ENCODE data around the gene B3GNT3.
"Not testable (repeated sequence)": the region's sequence is repeated elsewhere in the genome, so short reads cannot be mapped to it uniquely, and the experiment has no call there.

B3GNT3 gene

DNA sequence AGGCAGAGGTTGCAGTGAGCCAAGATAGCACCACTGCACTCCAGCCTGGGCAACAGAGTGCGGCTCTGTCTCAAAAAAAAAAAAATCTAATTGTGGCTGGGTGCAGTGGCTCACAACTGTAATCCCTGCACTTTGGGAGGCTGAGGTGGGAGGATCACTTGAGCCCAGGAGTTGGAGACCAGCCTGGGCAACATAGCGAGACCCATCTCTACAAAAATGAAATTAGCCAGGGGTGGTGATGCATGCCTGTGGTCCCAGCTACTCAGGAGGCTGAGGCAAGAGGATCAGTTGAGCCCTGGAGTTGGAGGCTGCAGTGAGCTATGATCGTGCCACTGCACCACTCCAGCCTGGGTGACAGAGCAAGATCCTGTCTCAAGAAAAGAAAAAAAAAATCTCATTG lies 3.7 kb downstream of the B3GNT3 start:
- DNase-seq: not testable (repeated sequence)

DNA sequence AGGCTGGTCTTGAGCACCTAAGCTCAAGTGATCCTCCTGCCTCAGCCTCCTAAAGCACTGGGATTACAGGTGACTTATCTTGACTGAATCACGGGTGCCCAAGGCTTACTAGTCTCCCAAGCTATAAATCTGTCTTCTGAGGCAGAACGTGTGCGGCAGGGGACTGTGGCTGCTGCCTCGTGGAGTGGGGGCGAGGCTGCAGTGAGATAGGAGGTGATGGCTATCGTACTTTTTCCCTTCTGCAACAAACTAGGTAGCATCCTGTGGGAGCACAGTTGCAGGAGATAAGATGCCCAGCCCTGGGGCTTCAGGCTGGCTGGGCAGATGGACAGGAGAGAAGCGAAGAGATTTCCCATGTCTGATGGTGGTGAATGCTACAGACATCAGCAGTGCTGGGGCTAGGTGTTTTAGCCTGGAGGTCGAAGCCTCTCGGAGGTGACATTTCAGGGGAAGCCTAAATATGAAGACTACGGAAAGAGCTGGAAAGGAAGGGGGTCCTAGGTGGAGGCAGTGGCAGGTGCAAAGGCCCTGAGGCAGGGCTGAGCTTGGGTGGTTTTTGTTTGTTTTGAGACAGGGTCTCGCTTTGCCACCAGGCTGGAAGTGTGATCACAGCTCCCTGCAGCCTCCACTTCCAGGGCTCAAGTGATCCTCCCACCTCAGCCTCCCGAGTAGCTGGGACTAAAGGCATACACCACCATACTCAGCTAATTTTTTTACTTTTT lies 7.4 kb downstream of the B3GNT3 start:
- no peak for DNase-seq

DNA sequence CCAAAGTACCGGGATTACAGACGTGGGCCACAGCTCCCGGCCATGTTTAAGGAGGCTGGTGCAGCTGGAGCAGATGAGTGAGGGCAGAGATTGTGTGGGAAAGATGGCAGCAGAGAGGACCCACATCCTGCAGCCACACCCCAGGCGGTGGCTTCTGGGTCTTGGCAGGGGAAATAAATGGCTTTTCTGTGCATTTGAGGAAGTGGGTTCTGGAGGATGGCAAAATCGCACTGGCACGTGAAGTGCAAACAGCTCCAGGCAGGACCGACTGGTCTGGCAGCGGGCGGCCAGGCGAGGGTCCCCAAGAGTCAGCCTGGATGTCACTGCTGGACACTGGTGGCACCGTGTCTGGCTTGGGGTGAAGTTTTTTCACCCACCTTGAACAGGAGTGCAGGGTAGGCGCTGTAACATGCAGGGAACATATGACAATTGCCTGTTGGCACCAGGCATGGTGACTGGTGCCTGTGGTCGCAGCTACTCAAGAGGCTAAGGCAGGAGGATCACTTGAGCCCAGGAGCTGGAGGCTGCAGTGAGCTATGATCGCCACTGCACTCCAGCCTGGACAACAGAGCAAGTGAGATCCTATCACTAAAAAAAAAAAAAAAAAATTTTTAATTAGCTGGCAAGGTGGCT lies 8.4 kb downstream of the B3GNT3 start:
- DNase-seq: no peak

DNA sequence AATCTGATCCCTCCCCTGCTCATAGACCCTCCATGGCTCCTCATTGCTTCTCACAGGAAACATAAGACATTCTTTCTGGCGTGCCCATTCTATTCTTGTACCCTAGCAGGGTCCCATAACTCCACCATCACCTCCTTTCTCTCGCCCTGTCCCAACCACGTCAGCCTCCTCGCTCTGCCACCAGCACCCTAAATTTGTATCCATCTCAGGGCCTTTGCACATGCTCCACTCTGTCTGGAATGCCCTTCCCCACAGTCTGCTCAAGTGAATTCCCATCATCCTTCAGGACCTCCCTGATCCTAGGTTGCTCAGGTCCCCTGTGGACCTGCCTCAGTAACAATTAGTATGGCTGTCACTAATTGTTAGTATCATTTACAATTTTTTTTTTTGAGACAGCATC lies 10.5 kb downstream of the B3GNT3 start:
- no peak for DNase-seq

DNA sequence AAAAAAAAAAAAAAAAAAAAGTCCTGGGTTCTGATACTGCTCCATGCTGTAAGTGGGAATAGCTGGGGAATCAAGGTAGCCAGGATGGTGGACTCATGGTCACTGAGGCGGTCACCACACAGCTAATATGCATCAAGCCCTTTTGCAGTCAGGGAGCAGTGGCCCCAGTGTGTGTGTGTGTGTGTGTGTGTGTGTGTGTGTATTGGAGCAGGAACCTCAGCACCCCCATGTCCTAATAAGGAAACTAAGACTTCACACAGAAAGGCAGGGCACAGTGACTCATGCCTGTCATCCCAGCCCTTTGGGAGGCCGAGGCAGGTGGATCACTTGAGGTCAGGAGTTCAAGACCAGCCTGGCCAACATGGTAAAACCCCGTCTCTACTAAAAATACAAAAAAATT lies 12.0 kb downstream of the B3GNT3 start:
- no peak for DNase-seq

DNA sequence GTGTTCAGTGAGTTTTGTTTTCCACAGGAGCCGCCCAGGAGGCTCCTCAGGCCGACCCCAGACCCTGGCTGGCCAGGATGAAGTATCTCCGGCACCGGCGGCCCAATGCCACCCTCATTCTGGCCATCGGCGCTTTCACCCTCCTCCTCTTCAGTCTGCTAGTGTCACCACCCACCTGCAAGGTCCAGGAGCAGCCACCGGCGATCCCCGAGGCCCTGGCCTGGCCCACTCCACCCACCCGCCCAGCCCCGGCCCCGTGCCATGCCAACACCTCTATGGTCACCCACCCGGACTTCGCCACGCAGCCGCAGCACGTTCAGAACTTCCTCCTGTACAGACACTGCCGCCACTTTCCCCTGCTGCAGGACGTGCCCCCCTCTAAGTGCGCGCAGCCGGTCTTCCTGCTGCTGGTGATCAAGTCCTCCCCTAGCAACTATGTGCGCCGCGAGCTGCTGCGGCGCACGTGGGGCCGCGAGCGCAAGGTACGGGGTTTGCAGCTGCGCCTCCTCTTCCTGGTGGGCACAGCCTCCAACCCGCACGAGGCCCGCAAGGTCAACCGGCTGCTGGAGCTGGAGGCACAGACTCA lies 12.9 kb downstream of the B3GNT3 start:
- DNase-seq: no peak

DNA sequence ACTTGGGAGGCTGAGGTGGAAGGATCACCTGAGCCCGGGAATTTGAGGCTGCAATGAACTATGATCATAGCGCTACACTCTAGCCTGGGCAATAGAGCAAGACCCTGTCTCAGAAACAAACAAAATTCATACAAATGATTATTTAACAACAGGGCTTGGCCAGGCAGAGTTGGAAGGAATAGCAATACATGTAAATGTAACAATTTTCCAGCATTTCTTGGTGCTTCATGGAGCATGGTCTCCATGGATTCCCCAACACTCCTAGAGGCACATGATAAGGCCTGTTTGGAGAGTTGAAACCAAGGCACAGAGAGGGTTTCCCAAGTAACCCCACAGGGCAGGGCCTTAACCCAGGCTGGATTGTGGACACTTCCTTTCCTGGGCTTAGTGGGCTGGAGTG lies 16.2 kb downstream of the B3GNT3 start:
- no peak for DNase-seq

DNA sequence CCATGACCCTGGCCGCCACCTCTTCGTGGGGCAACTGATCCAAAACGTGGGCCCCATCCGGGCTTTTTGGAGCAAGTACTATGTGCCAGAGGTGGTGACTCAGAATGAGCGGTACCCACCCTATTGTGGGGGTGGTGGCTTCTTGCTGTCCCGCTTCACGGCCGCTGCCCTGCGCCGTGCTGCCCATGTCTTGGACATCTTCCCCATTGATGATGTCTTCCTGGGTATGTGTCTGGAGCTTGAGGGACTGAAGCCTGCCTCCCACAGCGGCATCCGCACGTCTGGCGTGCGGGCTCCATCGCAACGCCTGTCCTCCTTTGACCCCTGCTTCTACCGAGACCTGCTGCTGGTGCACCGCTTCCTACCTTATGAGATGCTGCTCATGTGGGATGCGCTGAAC lies 16.7 kb downstream of the B3GNT3 start:
- DNase-seq: no peak

DNA sequence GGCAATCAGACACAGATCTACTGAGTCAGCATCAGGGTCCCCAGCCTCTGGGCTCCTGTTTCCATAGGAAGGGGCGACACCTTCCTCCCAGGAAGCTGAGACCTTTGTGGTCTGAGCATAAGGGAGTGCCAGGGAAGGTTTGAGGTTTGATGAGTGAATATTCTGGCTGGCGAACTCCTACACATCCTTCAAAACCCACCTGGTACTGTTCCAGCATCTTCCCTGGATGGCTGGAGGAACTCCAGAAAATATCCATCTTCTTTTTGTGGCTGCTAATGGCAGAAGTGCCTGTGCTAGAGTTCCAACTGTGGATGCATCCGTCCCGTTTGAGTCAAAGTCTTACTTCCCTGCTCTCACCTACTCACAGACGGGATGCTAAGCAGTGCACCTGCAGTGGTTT lies 17.2 kb downstream of the B3GNT3 start:
- no peak for DNase-seq

DNA sequence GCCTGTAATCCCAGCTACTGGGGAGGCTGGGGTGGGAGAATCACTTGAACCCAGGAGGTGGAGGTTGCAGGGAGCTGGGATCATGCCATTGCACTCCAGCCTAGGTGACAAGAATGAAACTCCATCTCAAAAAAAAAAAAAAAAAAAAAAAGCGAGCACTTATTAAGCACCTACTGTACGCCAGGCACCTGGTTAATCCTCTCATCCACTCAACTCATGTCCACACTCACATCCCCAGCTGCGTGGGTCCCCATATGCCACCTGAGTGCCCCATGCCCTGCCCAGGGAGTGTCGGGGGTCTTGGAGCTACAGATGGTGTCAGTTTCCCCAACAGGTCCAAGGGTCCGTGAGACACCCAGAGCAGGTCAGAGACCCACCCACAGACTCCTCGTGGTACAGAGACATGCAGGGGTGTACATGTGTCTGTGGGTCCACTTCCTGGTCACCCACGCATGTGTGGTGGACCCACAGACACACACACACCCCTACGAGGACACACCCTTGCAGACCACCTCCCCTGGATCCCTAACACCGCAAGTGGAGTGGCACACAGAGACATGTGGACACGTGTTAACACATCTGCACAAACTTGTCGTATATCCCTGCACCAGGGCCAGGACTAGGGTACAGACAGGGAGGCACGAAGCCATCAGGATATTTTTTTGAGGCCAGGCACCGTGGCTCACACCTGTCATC lies 22.9 kb downstream of the B3GNT3 start:
- no peak for DNase-seq

DNA sequence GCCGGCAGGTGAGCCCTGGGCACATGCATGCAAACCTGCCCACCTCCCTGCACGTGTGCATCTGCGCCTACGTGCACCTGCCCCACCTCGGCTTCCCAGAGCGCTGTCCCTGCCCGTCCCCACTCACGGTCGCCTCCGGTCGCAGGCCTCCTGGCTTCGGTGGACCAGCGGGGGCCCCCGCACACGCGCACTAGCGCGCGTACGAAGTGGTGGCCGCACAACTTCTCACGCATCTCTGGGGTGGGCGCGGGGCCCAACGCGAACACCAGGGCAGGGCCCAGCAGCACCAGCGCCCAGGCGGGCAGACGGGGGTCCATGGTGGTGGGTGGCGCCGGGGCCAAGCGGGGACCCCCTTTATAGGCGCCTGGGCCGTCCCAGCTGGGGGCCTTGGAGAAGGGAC lies 26.3 kb downstream of the B3GNT3 start, which contains the start of gene INSL3:
INSL3 (minus strand) TSS at position 330 of the 400 bp plus-strand sequence; CDS start at position 317, 13 bp downstream.
- DNase-seq: no peak

DNA sequence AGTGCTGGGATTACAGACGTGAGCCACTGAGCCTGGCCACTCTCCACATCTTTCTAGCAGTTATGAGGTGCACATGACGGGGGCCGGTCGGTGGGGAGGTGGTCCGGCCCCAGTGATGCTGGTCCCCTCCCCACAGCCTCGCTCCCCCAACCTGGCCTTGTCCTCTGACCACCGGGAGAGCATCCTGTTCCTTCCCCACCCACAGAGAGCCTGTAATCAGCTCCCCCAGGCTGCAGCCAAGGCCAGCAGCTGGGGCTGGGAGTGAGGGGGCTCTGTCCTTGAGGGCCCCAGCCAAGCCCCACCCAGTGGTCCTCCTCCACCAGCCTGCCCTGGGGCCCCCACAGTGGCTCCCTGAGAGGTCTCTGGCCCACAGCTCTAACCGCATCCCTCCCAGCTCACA lies 29.4 kb downstream of the B3GNT3 start:
- no peak for DNase-seq

DNA sequence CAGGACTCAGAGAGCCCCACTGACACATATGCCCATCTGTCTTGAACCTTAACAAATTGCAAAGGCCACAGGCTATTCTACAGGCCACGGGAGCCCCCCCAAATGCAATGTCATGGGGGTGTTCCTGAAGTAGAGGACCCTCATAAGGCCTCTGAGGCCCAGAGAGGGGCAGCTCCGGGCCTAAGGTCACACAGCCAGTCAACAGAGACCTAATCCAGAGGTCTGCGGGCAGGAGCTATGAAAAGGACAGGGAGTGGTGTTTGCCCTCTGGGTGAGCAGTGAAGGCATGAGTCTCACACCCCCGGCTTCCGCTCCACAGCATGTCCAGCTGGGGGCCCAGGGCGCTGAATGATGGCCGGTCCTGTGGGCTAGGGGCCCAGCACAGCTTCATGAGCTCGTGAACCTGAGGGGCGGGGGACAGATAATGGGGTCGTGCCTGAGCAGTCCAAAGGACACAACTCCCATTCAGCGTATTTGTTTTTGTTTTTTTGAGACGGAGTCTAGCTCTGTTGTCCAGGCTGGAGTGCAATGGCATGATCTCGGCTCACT lies 31.6 kb downstream of the B3GNT3 start:
- DNase-seq: no peak

DNA sequence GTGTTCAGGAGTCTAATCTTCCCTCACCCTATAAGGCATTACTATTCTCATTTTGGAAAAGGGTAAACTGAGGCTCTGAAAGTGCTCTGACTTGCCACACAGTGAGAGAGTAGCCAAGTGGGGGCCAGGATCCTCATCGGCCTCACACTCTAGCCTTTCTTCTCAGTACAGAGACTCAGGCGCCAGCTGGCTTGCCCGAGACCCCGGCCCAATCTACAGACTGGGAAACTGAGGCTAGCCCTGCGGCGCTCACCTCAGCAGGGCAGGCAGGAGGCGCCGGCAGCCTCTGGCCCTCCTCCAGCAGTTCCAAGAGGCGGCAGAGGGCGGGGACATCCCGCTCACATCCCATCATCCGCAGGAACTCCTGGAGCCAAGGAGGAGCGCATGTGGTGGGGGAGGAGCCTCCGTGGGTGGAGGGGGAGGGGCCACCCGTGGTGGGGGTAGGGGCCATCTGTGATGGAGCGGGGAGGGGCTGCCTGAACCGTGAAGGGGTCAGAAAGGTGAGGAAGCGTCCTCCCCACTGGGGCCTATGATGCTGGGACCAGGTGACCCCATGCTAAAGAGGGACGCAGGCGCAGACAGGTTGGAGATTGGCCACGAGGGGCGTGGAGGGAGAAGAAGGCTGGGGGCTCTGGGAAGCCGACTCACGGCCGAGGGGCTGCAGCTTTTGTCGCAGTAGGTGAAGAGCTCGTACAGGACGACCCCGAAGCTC lies 35.1 kb downstream of the B3GNT3 start:
- no peak for DNase-seq

DNA sequence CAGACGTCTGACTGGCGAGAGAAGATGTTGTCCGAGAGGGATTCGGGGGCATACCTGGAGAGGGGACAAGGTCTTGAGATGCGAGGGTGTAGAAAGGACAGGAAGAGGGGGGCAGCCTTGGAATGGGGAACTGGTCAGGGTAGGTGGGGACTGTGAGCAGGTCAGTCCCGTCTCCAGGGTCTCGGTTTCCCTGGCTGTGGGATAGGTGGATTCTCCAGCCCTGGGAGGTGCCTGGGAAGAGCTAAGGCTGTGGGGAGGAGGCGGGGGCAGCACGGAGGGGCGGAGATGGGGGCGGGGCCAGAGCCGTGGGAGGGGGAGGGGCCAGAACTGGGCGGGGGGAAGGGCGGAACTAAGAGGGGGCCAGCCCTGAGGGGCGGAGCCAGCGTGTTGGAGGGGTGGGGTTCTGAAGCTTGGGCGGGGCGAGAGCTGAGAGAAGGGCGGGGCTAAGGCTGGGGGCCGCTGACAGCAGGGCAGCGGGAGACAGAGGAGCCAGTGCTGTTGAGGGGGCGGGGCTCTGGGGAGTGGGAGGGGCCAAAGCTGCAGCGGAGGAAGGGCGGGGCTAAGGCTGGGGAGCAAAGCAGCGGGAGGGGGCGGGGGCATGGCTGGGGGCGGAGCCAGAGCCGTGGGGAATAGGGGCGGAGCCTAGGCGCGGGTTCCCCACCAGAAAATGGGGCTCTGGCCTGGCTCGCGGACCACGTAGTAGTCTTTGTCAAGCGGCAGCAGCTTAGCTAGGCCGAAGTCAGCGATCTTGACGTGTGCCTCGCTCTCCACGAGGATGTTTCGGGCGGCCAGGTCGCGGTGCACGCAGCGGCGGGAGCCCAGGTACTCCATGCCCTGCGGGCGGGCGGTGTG lies 35.9 kb downstream of the B3GNT3 start:
- DNase-seq: peak; percentile 59 to 63

DNA sequence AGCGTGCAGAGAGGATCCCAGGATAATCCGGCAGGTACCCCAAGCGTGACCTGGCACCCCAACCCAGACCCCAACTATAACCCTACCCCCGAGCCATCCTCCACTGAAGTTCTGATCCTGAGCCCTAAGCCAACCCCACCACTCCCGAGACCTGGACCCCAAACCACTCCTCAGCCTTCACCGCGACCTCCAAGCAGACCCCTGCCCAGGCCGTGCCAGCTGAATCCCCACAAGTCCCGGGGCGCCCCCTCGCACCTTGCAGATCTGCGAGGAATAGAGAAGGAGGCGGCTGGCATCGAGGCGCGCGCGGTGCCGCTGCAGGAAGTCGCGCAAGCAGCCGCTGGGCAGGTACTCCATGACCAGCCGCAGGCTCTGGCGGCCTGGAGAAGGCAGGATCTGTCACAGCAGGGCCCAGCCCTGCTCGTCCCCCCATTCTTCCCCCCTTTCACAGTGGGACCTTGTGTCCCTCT lies 36.5 kb downstream of the B3GNT3 start:
- no peak for DNase-seq

DNA sequence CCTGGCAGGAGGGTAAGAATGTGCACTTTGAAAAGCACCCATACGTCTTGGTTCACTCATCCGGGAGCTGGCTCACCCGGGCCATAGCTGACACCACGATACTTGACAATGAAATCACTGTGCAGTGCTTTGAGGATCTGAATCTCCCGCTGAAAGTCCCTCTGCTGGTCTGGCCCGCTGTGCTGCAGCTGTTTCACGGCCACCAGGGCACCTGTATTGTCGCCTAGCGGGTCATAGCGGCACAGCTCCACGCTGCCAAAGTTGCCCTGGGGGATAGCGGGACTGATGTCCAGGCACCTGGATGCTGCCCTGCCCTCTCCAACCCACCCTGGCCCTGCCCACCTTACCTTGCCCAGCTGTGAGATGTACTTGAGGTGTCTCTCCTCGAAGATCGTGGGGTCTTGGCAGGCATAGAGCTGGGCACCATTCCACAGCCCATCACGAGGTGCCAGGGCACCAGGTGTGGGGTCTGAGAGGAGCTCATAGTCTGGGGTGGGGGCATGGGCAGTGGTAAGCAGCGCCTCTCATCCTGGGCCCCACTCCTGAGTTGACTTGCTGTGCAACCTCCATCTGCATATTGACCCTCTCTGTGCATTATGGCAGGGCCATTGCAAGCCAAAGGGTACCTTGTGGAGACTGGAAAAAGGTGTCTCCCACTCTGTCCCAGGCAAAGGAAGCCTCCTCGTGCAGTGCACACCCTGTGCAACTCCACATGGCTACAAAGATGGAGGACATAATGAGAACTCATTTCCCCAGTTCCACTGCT lies 37.7 kb downstream of the B3GNT3 start:
- no peak for DNase-seq

DNA sequence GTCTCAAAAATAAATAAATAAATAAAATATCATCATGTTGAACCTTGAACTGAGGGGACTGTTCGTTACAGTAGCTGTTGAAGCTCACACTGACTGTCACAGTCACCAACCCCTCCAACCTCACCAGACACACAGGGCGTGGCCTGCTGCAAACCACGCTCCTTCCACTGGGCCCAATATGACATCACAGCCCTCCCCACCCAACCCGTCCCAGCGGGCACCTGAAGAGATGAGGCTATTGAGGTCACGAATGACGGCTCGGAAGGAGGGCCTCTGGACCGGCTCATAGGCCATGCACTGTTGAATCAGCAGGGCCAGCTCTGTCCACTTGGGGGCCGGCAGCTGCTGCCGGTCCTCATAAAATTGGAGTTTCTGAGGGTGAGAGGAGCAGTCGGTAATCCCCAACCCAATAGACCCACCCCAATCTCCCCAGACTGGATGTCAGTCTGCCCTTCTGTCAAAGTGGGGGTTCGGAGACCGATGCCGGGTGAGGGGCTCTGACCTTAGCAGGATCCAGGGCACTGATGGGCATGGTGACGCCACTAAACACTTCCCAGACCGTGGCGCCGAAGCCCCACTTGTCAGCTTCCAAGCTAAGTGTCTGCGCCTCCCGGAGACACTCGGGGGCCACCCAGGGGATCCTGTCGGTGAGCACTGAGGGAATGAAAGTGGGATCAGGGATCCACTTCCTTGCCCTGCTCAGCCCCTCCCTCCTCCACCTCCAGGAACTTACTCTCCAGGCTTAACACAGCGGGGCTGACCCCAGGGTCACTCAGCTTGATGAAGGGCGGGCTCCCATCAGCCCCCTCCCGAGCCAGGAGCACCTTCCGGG lies 39.6 kb downstream of the B3GNT3 start:
- DNase-seq: no peak

DNA sequence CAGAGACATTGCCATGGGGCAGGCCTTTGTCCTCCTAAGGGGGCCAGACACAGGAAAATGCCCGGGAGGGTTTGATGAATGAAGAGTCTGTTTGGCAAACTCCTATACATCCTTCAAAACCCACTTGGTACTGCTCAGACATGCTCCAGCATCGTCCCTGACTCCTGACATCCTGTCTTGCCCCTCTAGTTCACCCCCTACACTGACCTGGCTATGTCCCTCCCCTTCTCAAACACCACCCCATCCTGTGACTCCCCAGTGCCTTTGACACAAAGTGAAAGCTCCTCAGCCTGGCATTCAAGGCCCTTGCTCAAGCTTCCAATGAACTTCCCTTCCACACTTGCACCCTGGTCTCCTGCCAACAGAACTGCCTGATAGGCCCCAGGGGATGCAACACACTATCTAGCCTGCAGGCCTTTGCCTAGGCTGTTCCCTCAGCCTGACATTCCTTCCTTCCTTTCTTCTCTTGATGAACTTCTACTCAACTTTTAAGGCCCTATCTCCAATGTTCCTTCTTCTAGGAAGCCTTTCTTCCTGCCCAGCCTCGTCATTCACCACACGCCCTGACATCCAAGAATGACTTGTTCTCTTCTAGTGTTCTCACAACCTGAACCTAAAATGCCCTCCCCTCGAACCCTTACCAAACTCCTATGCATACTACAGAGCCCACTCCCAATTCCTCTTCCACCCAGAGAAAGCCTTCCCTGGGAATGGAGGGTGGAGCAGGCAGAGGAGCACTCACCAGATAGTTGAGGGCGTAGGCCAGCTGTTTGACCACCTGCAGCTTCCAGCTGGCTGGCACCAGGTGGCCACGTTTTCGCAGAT lies 40.5 kb downstream of the B3GNT3 start:
- no peak for DNase-seq
